PC-3 (cell line): ENCODE data around the gene YKT6. TPM values are rescaled to one million over a fixed set of nuclear protein-coding genes. Genes with fewer than 3 reads are reported as not detected.

Experiments
- ATAC-seq: fragments of 200-7000 bp; cut with Tn5 transposase; 2 replicates; pipeline ENCODE4 v1.9.1; 2020; ENCODE audit warnings: mild to moderate bottlenecking, moderate library complexity
- BruUV-seq: library from RNA; stranded (reverse); fragments of 400-500 nt; replicated peaks from 2 replicates; lab custom pipeline; 2021; lab: Mats Ljungman, UMichigan
- CTCF ChIA-PET: fragments of 300-600 bp; sonication (Branson Sonifier 250); formaldehyde crosslinking; loops from one replicate; lab custom pipeline; 2022; ENCODE audit warnings: antibody characterized with exemption; lab: Charles Lee
- POLR2A ChIA-PET: fragments of 300-600 bp; sonication (Branson Sonifier 250); formaldehyde crosslinking; loops from one replicate; lab custom pipeline; 2022; ENCODE audit warnings: antibody characterized with exemption; ENCODE audit not compliant: unreplicated experiment; lab: Charles Lee
- DNase-seq: peaks from one replicate; pipeline ENCODE4 v3.0.0-alpha.2; 2015
- H2AFZ ChIP-seq: fragments of 300-600 bp; sonication (generic); 2 replicates; pipeline ENCODE4 v1.6.0; 2016; ENCODE audit warnings: antibody characterized with exemption, low read length
- H3F3A ChIP-seq: fragments of 300-600 bp; sonication (generic); one replicate; pipeline ENCODE4 v1.6.0; 2017; ENCODE audit warnings: antibody characterized with exemption, low read length, control low read depth, mild to moderate bottlenecking; ENCODE audit not compliant: unreplicated experiment
- H3K27ac ChIP-seq: fragments of 300-600 bp; sonication (generic); 2 replicates; pipeline ENCODE4 v1.5.1; 2016; ENCODE audit warnings: mild to moderate bottlenecking, low read length
- H3K27me3 ChIP-seq: fragments of 300-600 bp; sonication (generic); 2 replicates; pipeline ENCODE4 v1.6.1; 2016; ENCODE audit warnings: low read length, mixed read lengths
- H3K36me3 ChIP-seq: fragments of 300-600 bp; sonication (generic); 2 replicates; pipeline ENCODE4 v1.6.1; 2016; ENCODE audit warnings: low read depth, mixed run types, low read length, mixed read lengths
- H3K4me1 ChIP-seq: fragments of 300-600 bp; sonication (generic); 2 replicates; pipeline ENCODE4 v1.5.1; 2016; ENCODE audit warnings: low read length; ENCODE audit not compliant: insufficient read depth
- H3K4me2 ChIP-seq: fragments of 300-600 bp; sonication (generic); 2 replicates; pipeline ENCODE4 v1.6.0; 2016; ENCODE audit warnings: low read length
- H3K4me3 ChIP-seq: fragments of 300-600 bp; sonication (generic); 2 replicates; pipeline ENCODE4 v1.5.1; 2016; ENCODE audit warnings: mild to moderate bottlenecking, low read length, mixed read lengths
- H3K79me2 ChIP-seq: fragments of 300-600 bp; sonication (generic); 2 replicates; pipeline ENCODE4 v1.6.1; 2017; ENCODE audit warnings: low read length, mixed read lengths
- H3K9ac ChIP-seq: fragments of 300-600 bp; sonication (generic); 2 replicates; pipeline ENCODE4 v1.6.0; 2016; ENCODE audit warnings: mild to moderate bottlenecking, low read length
- H3K9me2 ChIP-seq: fragments of 300-600 bp; sonication (generic); replicated peaks from 2 replicates; pipeline ENCODE4 v1.6.1; 2016; ENCODE audit warnings: mixed run types, low read length, mixed read lengths
- H3K9me3 ChIP-seq: fragments of 300-600 bp; sonication (generic); 2 replicates; pipeline ENCODE4 v1.6.1; 2016; ENCODE audit warnings: low read length, mixed read lengths
- H4K20me1 ChIP-seq: fragments of 300-600 bp; sonication (generic); 2 replicates; pipeline ENCODE4 v1.6.1; 2016; ENCODE audit warnings: low read length, mixed read lengths
- CTCF ChIP-seq: fragments of 300-600 bp; sonication (generic); conservative IDR thresholded peaks from 2 replicates; pipeline ENCODE4 v1.5.1; 2017; ENCODE audit warnings: antibody characterized with exemption, low read depth, mild to moderate bottlenecking, low read length
- EZH2 ChIP-seq: fragments of 300-600 bp; sonication (generic); IDR thresholded peaks from one replicate; pipeline ENCODE4 v1.6.1; 2017; ENCODE audit warnings: antibody characterized with exemption, mild to moderate bottlenecking, low read length; ENCODE audit not compliant: unreplicated experiment
- EZH2phosphoT487 ChIP-seq: fragments of 300-600 bp; sonication (generic); IDR thresholded peaks from 2 replicates; pipeline ENCODE4 v1.6.1; 2018; ENCODE audit warnings: mild to moderate bottlenecking, antibody characterized with exemption, low read length, borderline replicate concordance
- intact Hi-C: fragments of 100-400 bp; cut with micrococcal nuclease; formaldehyde crosslinking; loops from 2 replicates; pipeline ENCODE4 v1.9.0; 2023
- total RNA-seq: library from RNA; depleted of rRNA; stranded (reverse); fragments of >200 nt; gene quantifications from 2 replicates; pipeline ENCODE4 v1.2.3, GENCODE V29; 2014

The YKT6 gene
- total RNA-seq, 1 experiment from 2014 or later = 133 TPM

- Histone ChIP-seq H3F3A (no peaks in the 10 kb centered on the region), H3K4me2 (no peak overlapping the region), H3K79me2 (no peaks in the 10 kb centered on the region), H3K4me3 (no peak overlapping the region), H3K9me2 (no peaks in the 10 kb centered on the region), H3K4me1 (no peaks in the 10 kb centered on the region), H2AFZ (no peak overlapping the region), H4K20me1 (no peaks in the 10 kb centered on the region), H3K27ac (no peak overlapping the region), H3K9me3 (no peaks in the 10 kb centered on the region), H3K27me3 (no peaks in the 10 kb centered on the region), H3K9ac (no peak overlapping the region), H3K36me3 (no peaks in the 10 kb centered on the region)
- no peak for DNase-seq
- CTCF ChIA-PET = no interaction called here
- no peak for ATAC-seq
- intact Hi-C loops = no loop called here
- POLR2A ChIA-PET = no interaction called here
- TF ChIP-seq EZH2phosphoT487 (no peak), CTCF (no peak), EZH2 (no peak)
- BruUV-seq = no TSS peak
Measured at GRCh38 chr7:44155191-44156185, 45.3 kb upstream of the YKT6 start.

GRCh38 chr7:44156453-44157010, 44.2 kb upstream of the YKT6 start:
- Histone ChIP-seq H3K4me2 (no peak overlapping the region), H3F3A (no peaks in the 10 kb centered on the region), H3K9ac (no peak overlapping the region), H3K27ac (no peak overlapping the region), H2AFZ (no peak overlapping the region), H3K36me3 (no peaks in the 10 kb centered on the region), H3K79me2 (no peaks in the 10 kb centered on the region), H3K27me3 (no peaks in the 10 kb centered on the region), H3K9me2 (no peaks in the 10 kb centered on the region), H3K4me1 (no peaks in the 10 kb centered on the region), H4K20me1 (no peaks in the 10 kb centered on the region), H3K4me3 (no peak overlapping the region), H3K9me3 (no peaks in the 10 kb centered on the region)
- ChIA-PET CTCF (no interaction called here), POLR2A (no interaction called here)
- no TSS peak for BruUV-seq
- DNase-seq (no peak), ATAC-seq (no peak)
- TF ChIP-seq EZH2 (no peak), EZH2phosphoT487 (no peak), CTCF (no peak)
- intact Hi-C loops = no loop called here
